Ascending aorta (tissue), 2 donors: ENCODE results near the gene TMPRSS2. TPM values are rescaled to one million over a fixed set of nuclear protein-coding genes. Genes with fewer than 3 reads are reported as not detected.
A peak's percentile ranks its signal among the peaks of the same experiment; 100 is the strongest.

ENCODE experiments used
- DNase-seq, 2 donors: peaks; one replicate each; pipeline ENCODE4 v3.0.0-alpha.2; 2019; ENCODE audit warnings: low spot score in 2 of 2
- H3K27ac ChIP-seq, 2 donors: fragments of 200-600 bp; sonication (generic); one replicate each; pipeline ENCODE4 v1.5.1; 2016 to 2017; ENCODE audit warnings: mild to moderate bottlenecking in 1 of 2
- H3K27me3 ChIP-seq: fragments of 200-600 bp; sonication (generic); one replicate; pipeline ENCODE4 v1.5.1; 2017
- H3K36me3 ChIP-seq, 2 donors: fragments of 200-600 bp; sonication (generic); one replicate each; pipeline ENCODE4 v1.5.1; 2016
- H3K4me1 ChIP-seq, 2 donors: fragments of 200-600 bp; sonication (generic); one replicate each; pipeline ENCODE4 v1.5.1; 2016 to 2017; ENCODE audit warnings: mild to moderate bottlenecking in 1 of 2
- H3K4me3 ChIP-seq, 2 donors: fragments of 200-600 bp; sonication (generic); one replicate each; pipeline ENCODE4 v1.5.1; 2016 to 2017; ENCODE audit warnings: mild to moderate bottlenecking in 1 of 2
- H3K9me3 ChIP-seq, 2 donors: fragments of 200-600 bp; sonication (generic); one replicate each; pipeline ENCODE4 v1.5.1; 2016
- intact Hi-C: fragments of 100-400 bp; cut with DNase I; formaldehyde crosslinking; loops from one replicate; pipeline ENCODE4 v1.15.1; 2023
- total RNA-seq: library from RNA; depleted of rRNA; stranded (reverse); fragments of >200 nt; gene quantifications from one replicate; pipeline ENCODE4 v1.1.0, GENCODE V29; 2016
- TF ChIP-seq, protein P1 (sequence below), 3 experiments: fragments of 200-600 bp in 2 of 3; fragments of 450-650 bp in 1 of 3; sonication (generic) in 2 of 3; IDR thresholded peaks; one replicate each; pipeline ENCODE4 v1.5.1; 2016 to 2019; ENCODE audit warnings: antibody characterized with exemption in 3 of 3, mild to moderate bottlenecking in 1 of 3, moderate library complexity in 1 of 3

The TMPRSS2 gene
- total RNA-seq, 1 donor from 2014 or later = not detected

- TF ChIP-seq, protein P1, sequence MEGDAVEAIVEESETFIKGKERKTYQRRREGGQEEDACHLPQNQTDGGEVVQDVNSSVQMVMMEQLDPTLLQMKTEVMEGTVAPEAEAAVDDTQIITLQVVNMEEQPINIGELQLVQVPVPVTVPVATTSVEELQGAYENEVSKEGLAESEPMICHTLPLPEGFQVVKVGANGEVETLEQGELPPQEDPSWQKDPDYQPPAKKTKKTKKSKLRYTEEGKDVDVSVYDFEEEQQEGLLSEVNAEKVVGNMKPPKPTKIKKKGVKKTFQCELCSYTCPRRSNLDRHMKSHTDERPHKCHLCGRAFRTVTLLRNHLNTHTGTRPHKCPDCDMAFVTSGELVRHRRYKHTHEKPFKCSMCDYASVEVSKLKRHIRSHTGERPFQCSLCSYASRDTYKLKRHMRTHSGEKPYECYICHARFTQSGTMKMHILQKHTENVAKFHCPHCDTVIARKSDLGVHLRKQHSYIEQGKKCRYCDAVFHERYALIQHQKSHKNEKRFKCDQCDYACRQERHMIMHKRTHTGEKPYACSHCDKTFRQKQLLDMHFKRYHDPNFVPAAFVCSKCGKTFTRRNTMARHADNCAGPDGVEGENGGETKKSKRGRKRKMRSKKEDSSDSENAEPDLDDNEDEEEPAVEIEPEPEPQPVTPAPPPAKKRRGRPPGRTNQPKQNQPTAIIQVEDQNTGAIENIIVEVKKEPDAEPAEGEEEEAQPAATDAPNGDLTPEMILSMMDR (IDR thresholded peaks at IDR 0.05) = no peak
- Histone ChIP-seq H3K9me3 (no peaks in the 10 kb centered on the region), H3K27me3 (peaks cover 6% of the 10 kb centered on the region), H3K27ac (no peak overlapping the region), H3K36me3 (no peaks in the 10 kb centered on the region), H3K4me3 (no peak overlapping the region), H3K4me1 (no peaks in the 10 kb centered on the region)
- intact Hi-C loops = no loop called here
- no peak for DNase-seq
Observed at GRCh38 chr21:41509733-41510132, 1.8 kb upstream of the TMPRSS2 start.

- peaks cover 6% of the 10 kb centered on the region for H3K27me3 ChIP-seq
Observed at GRCh38 chr21:41509145-41509496, 1.2 kb upstream of the TMPRSS2 start.

GRCh38 chr21:41508415-41509144, 622 bp upstream of the TMPRSS2 start:
- Histone ChIP-seq H3K27me3 (peaks cover 6% of the 10 kb centered on the region), H3K9me3 (no peaks in the 10 kb centered on the region), H3K27ac (no peak overlapping the region), H3K4me3 (peak overlapping the region; percentile 3 to 21), H3K36me3 (no peaks in the 10 kb centered on the region), H3K4me1 (no peaks in the 10 kb centered on the region)
- DNase-seq = no peak
- TF ChIP-seq, protein P1 (IDR thresholded peaks at IDR 0.05) = no peak
- intact Hi-C loops = no loop called here

More at GRCh38 chr21:41509145-41509496, 1.2 kb upstream of the TMPRSS2 start:
- no peak for DNase-seq
- intact Hi-C loops = no loop called here
- no peaks in the 10 kb centered on the region for H3K9me3 ChIP-seq
- H3K4me1 ChIP-seq = no peaks in the 10 kb centered on the region
- TF ChIP-seq, protein P1 (IDR thresholded peaks at IDR 0.05) = no peak
- H3K36me3 ChIP-seq = no peaks in the 10 kb centered on the region
- H3K4me3 ChIP-seq = no peak overlapping the region
- H3K27ac ChIP-seq = no peak overlapping the region

GRCh38 chr21:41506611-41507520, 1.1 kb downstream of the TMPRSS2 start:
- no peak overlapping the region for H3K27ac ChIP-seq
- H3K9me3 ChIP-seq = no peaks in the 10 kb centered on the region
- intact Hi-C loops = no loop called here
- H3K4me3 ChIP-seq = peak overlapping the region in 1 of 2 donors; percentile 30
- TF ChIP-seq, protein P1 (IDR thresholded peaks at IDR 0.05) = no peak
- no peaks in the 10 kb centered on the region for H3K36me3 ChIP-seq
- no peak for DNase-seq
- no peaks in the 10 kb centered on the region for H3K4me1 ChIP-seq
- peaks cover 6% of the 10 kb centered on the region for H3K27me3 ChIP-seq

DNA sequence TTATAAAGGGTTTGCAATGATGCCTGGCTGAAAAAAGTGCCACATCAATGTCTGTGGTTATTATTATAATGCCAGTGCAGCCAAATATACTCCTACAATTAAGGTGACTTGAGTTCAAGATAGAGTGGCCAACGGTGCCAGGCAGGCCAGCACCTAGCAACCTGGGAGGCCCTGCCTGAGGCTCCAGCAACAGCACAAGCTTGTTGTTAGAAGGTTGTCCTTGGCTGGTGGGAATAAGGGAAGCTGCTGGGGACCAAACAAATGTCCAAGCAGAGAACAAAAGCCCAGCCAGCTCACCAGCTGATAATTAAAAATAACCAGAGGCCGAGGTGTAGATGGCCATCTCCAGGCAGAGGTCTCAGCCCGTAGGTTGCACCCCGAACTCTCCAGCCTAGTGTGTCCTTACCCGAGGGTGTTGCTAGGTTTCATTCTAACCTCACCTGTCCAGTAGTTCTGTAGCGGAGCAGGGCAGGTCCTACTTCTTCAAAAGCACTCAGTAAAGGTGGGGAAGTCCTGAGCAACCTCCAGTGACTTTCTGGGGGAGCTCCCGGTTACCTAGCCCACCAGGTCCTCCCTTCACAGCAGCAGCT, 1.9 kb downstream of the TMPRSS2 start:
- intact Hi-C loops = no loop called here
- Histone ChIP-seq H3K27me3 (peaks cover 6% of the 10 kb centered on the region), H3K9me3 (no peaks in the 10 kb centered on the region), H3K4me1 (no peaks in the 10 kb centered on the region), H3K27ac (no peak overlapping the region), H3K36me3 (no peaks in the 10 kb centered on the region), H3K4me3 (no peak overlapping the region)
- TF ChIP-seq, protein P1 (IDR thresholded peaks at IDR 0.05) = no peak
- no peak for DNase-seq
